Liver (tissue), 9 donors: ENCODE results near the gene PRDM12. TPM values are rescaled to one million over a fixed set of nuclear protein-coding genes. Genes with fewer than 3 reads are reported as not detected.
A peak's percentile ranks its signal among the peaks of the same experiment; 100 is the strongest.

Experiments used
- DNase-seq: peaks from one replicate; pipeline ENCODE4 v3.0.0-alpha.2; 2017; ENCODE audit warnings: low spot score
- H3K27ac ChIP-seq, 2 donors: one replicate each; pipeline ENCODE4 v1.7.0; 2013; ENCODE audit warnings: inconsistent platforms in 2 of 2, low read length in 2 of 2, control low read depth in 1 of 2, low read depth in 1 of 2, mild to moderate bottlenecking in 1 of 2
- H3K27me3 ChIP-seq, 4 donors: one replicate each; pipeline versions ENCODE4 v1.6.1 to v1.7.0; 2013; ENCODE audit warnings: low read length in 3 of 4, inconsistent platforms in 1 of 4, mild to moderate bottlenecking in 1 of 4, moderate library complexity in 1 of 4; ENCODE audit not compliant: control insufficient read depth in 4 of 4, insufficient read depth in 4 of 4
- H3K36me3 ChIP-seq, 4 donors: one replicate each; pipeline versions ENCODE4 v1.6.1 to v1.7.0; 2013; ENCODE audit warnings: low read length in 3 of 4, mild to moderate bottlenecking in 3 of 4, low read depth in 1 of 4, moderate library complexity in 1 of 4; ENCODE audit not compliant: control insufficient read depth in 4 of 4, insufficient read depth in 3 of 4
- H3K4me1 ChIP-seq, 4 donors: one replicate each; pipeline versions ENCODE4 v1.6.1 to v1.7.0; 2013; ENCODE audit warnings: low read length in 3 of 4, mild to moderate bottlenecking in 3 of 4, moderate library complexity in 1 of 4; ENCODE audit not compliant: control insufficient read depth in 4 of 4, insufficient read depth in 4 of 4
- H3K4me3 ChIP-seq, 3 donors: one replicate each; pipeline versions ENCODE4 v1.6.1 to v1.7.0; 2013; ENCODE audit warnings: low read length in 3 of 3, control low read depth in 1 of 3, low read depth in 1 of 3, mild to moderate bottlenecking in 1 of 3
- H3K9ac ChIP-seq, 2 donors: one replicate each; pipeline ENCODE4 v1.7.0; 2013; ENCODE audit warnings: low read length in 2 of 2, mild to moderate bottlenecking in 2 of 2, moderate library complexity in 2 of 2, control low read depth in 1 of 2, low read depth in 1 of 2
- H3K9me3 ChIP-seq, 4 donors: one replicate each; pipeline versions ENCODE4 v1.6.1 to v1.7.0; 2013; ENCODE audit warnings: low read length in 3 of 4; ENCODE audit not compliant: control insufficient read depth in 4 of 4
- CTCF ChIP-seq: fragments of 150-350 bp; IDR thresholded peaks from 2 replicates; pipeline ENCODE4 v1.5.1; 2017; ENCODE audit warnings: improper control_type of control experiment, low read depth, low read length; ENCODE audit not compliant: missing input control
- EGR1 ChIP-seq, 2 donors: IDR thresholded peaks; 2 replicates each; pipeline ENCODE4 v1.6.1; 2016 to 2018; ENCODE audit warnings: antibody characterized with exemption in 2 of 2, low read depth in 2 of 2
- FOXA1 ChIP-seq: IDR thresholded peaks from 2 replicates; pipeline ENCODE4 v1.6.1; 2016; ENCODE audit warnings: antibody characterized with exemption
- GABPA ChIP-seq, 2 donors: IDR thresholded peaks in 1 of 2; conservative IDR thresholded peaks in 1 of 2; 2 replicates each; pipeline ENCODE4 v1.6.1; 2016; ENCODE audit warnings: antibody characterized with exemption in 2 of 2, mild to moderate bottlenecking in 1 of 2, moderate library complexity in 1 of 2
- HNF4A ChIP-seq, 2 donors: conservative IDR thresholded peaks; 2 replicates each; pipeline ENCODE4 v1.6.1; 2016; ENCODE audit warnings: antibody characterized with exemption in 2 of 2, mild to moderate bottlenecking in 2 of 2
- HNF4G ChIP-seq: IDR thresholded peaks from 2 replicates; pipeline ENCODE4 v1.6.1; 2016; ENCODE audit warnings: antibody characterized with exemption
- MAX ChIP-seq: IDR thresholded peaks from 2 replicates; pipeline ENCODE4 v1.6.1; 2016; ENCODE audit warnings: antibody characterized with exemption
- NR2F2 ChIP-seq: IDR thresholded peaks from 2 replicates; pipeline ENCODE4 v1.6.1; 2016; ENCODE audit warnings: antibody characterized with exemption
- RAD21 ChIP-seq, 2 donors: IDR thresholded peaks; 2 replicates each; pipeline ENCODE4 v1.6.1; 2016; ENCODE audit warnings: antibody characterized with exemption in 2 of 2, mild to moderate bottlenecking in 2 of 2
- REST ChIP-seq: IDR thresholded peaks from 2 replicates; pipeline ENCODE4 v1.6.1; 2016; ENCODE audit warnings: antibody characterized with exemption, mild to moderate bottlenecking
- RXRA ChIP-seq, 2 donors: IDR thresholded peaks; 2 replicates each; pipeline ENCODE4 v1.6.1; 2017 to 2018; ENCODE audit warnings: antibody characterized with exemption in 2 of 2, mild to moderate bottlenecking in 1 of 2
- SP1 ChIP-seq: IDR thresholded peaks from 2 replicates; pipeline ENCODE4 v1.6.1; 2018; ENCODE audit warnings: antibody characterized with exemption, mild to moderate bottlenecking
- TAF1 ChIP-seq: conservative IDR thresholded peaks from 2 replicates; pipeline ENCODE4 v1.6.1; 2016; ENCODE audit warnings: antibody characterized with exemption, mild to moderate bottlenecking
- YY1 ChIP-seq: IDR thresholded peaks from 2 replicates; pipeline ENCODE4 v1.6.1; 2016; ENCODE audit warnings: antibody characterized with exemption, mild to moderate bottlenecking
- ZBTB33 ChIP-seq: IDR thresholded peaks from 2 replicates; pipeline ENCODE4 v1.6.1; 2016; ENCODE audit warnings: antibody characterized with exemption
- WGBS: extraction: QIAGEN DNeasy Blood & Tissue Kit; methylation state at CpG from one replicate; pipeline ENCODE4 v1.1.7; 2013; 5-methylcytosine and 5-hydroxymethylcytosine counted together
- polyA plus RNA-seq, 2 donors: library from polyadenylated mRNA; stranded (reverse) in 1 of 2; unstranded in 1 of 2; fragments of 200-250 nt in 1 of 2; fragments of >200 nt in 1 of 2; fragmentation: Nextera tagmentation in 1 of 2; extraction: Ambion mirVana in 1 of 2; gene quantifications; one replicate each; pipeline versions ENCODE4 v1.2.1 to v1.2.3, GENCODE V29; 2013 to 2015
- total RNA-seq, 2 donors: library from RNA; depleted of rRNA; stranded (reverse); fragments of >200 nt; gene quantifications; one replicate each; pipeline ENCODE4 v1.2.3, GENCODE V29; 2014
- donor health status: healthy.
- donor health status: healthy.
- donor health status: healthy.
- donor health status: healthy.
- donor health status: healthy.

The PRDM12 gene
- total and polyA plus RNA-seq, 4 donors = 0.02 TPM; not detected in 3

- 63% methylated on average over 13 of the region's 13 CpGs for WGBS
- Histone ChIP-seq H3K27ac (no peak overlapping the region), H3K4me1 (peaks cover 2 to 10% (median 6%) of the 10 kb centered on the region in 4 donors), H3K4me3 (no peak overlapping the region), H3K9me3 (no peaks in the 10 kb centered on the region), H3K9ac (no peak overlapping the region), H3K36me3 (peaks cover 9 to 58% (median 38%) of the 10 kb centered on the region in 4 donors), H3K27me3 (no peaks in the 10 kb centered on the region)
- DNase-seq = peak; percentile 79
- no peak for TF ChIP-seq ZBTB33
- TF ChIP-seq HNF4A (conservative IDR thresholded peaks at IDR 0.05) = no peak
- no peak for TF ChIP-seq FOXA1
- peak; percentile 78 to 88 for TF ChIP-seq RAD21 (IDR thresholded peaks at IDR 0.05)
- no peak for TF ChIP-seq REST
- no peak for TF ChIP-seq NR2F2
- TF ChIP-seq CTCF = peak; percentile 63
- TF ChIP-seq RXRA (IDR thresholded peaks at IDR 0.05) = no peak
Observed at GRCh38 chr9:130701059-130702022, 36.9 kb downstream of the PRDM12 start.

- TF ChIP-seq SP1 (no peak), EGR1 (IDR thresholded peaks at IDR 0.05; ENCODE audit: low read depth in 2 of 2) (no peak), YY1 (no peak), FOXA1 (no peak), REST (no peak), HNF4A (conservative IDR thresholded peaks at IDR 0.05) (no peak), GABPA (IDR thresholded peaks at IDR 0.05 in 1 of 2, conservative IDR thresholded peaks at IDR 0.05 in 1 of 2) (no peak), HNF4G (no peak), TAF1 (no peak), CTCF (no peak), NR2F2 (no peak), MAX (no peak), RAD21 (IDR thresholded peaks at IDR 0.05) (no peak)
- H3K4me3 ChIP-seq = no peak overlapping the region
- no peak for DNase-seq
- H3K9me3 ChIP-seq = no peaks in the 10 kb centered on the region
- WGBS = 95% methylated on average over 7 of the region's 7 CpGs
- peaks cover 9 to 41% (median 30%) of the 10 kb centered on the region in 4 donors for H3K36me3 ChIP-seq
- no peaks in the 10 kb centered on the region for H3K27me3 ChIP-seq
- H3K4me1 ChIP-seq = peaks cover 0 to 3% (median 2%) of the 10 kb centered on the region in 4 donors
- H3K9ac ChIP-seq = no peak overlapping the region
- H3K27ac ChIP-seq = no peak overlapping the region
Observed at GRCh38 chr9:130703501-130703900, 39.1 kb downstream of the PRDM12 start.
